Upper lobe of left lung (tissue), 6 donors: ENCODE measurements around the gene CA10. TPM values are rescaled to one million over a fixed set of nuclear protein-coding genes. Genes with fewer than 3 reads are reported as not detected.

Source experiments
- ATAC-seq, 2 donors: fragments of 200-7000 bp; cut with Tn5 transposase; one replicate each; pipeline ENCODE4 v1.9.1; 2022; ENCODE audit warnings: mild to moderate bottlenecking in 2 of 2, moderate library complexity in 2 of 2; ENCODE audit not compliant: low FRiP score in 2 of 2
- DNase-seq, 2 donors: peaks; one replicate each; pipeline ENCODE4 v3.0.0-alpha.2; 2019 to 2020
- H3K27ac ChIP-seq, 4 donors: fragments of 200-600 bp; sonication (generic); one replicate each; pipeline ENCODE4 v1.5.1; 2016 to 2019
- H3K27me3 ChIP-seq, 4 donors: fragments of 200-600 bp; sonication (generic); one replicate each; pipeline ENCODE4 v1.5.1; 2017 to 2019
- H3K36me3 ChIP-seq, 4 donors: fragments of 200-600 bp; sonication (generic); one replicate each; pipeline ENCODE4 v1.5.1; 2016 to 2019
- H3K4me1 ChIP-seq, 4 donors: fragments of 200-600 bp; sonication (generic); one replicate each; pipeline ENCODE4 v1.5.1; 2018 to 2019
- H3K4me3 ChIP-seq, 4 donors: fragments of 200-600 bp; sonication (generic); one replicate each; pipeline ENCODE4 v1.5.1; 2017 to 2019; ENCODE audit warnings: mild to moderate bottlenecking in 2 of 4, moderate library complexity in 1 of 4
- H3K9me3 ChIP-seq, 4 donors: fragments of 200-600 bp; sonication (generic); one replicate each; pipeline ENCODE4 v1.5.1; 2018 to 2019
- EP300 ChIP-seq, 4 donors: sonication (generic); formaldehyde crosslinking; IDR thresholded peaks; one replicate each; pipeline ENCODE4 v1.5.1; 2017; ENCODE audit warnings: antibody characterized with exemption in 4 of 4, control low read depth in 2 of 4
- POLR2A ChIP-seq, 4 donors: fragments of 450-650 bp; IDR thresholded peaks; one replicate each; pipeline ENCODE4 v1.5.1; 2016 to 2017; ENCODE audit warnings: antibody characterized with exemption in 4 of 4, mild to moderate bottlenecking in 2 of 4
- POLR2AphosphoS5 ChIP-seq, 2 donors: sonication (generic); formaldehyde crosslinking; IDR thresholded peaks; one replicate each; pipeline ENCODE4 v1.5.1; 2017; ENCODE audit warnings: antibody characterized with exemption in 2 of 2
- WGBS, 2 donors: methylation state at CpG; one replicate each; pipeline ENCODE4 v1.1.5; 2017 to 2018; 5-methylcytosine and 5-hydroxymethylcytosine counted together
- total RNA-seq, 6 donors: library from RNA; depleted of rRNA in 4 of 6; stranded (reverse); fragments of >200 nt in 4 of 6; gene quantifications; one replicate each; pipeline versions ENCODE4 v1.1.0 to v1.2.1, GENCODE V29; 2016 to 2021
- TF ChIP-seq, protein P1 (sequence below), 6 experiments: fragments of 450-650 bp in 4 of 6; fragments of 200-600 bp in 2 of 6; sonication (generic) in 2 of 6; IDR thresholded peaks; one replicate each; pipeline ENCODE4 v1.5.1; 2016 to 2019; ENCODE audit warnings: antibody characterized with exemption in 6 of 6
- donor health status: DM: no; HTN: no; CAD: no; lungs with moderate emphysema.
- donor health status: DM: no; HTN: yes; CAD: no; lungs with severe emphysema.

Gene CA10
- total RNA-seq, 6 donors from 2014 or later = 0.10 TPM; not detected in 5

DNA sequence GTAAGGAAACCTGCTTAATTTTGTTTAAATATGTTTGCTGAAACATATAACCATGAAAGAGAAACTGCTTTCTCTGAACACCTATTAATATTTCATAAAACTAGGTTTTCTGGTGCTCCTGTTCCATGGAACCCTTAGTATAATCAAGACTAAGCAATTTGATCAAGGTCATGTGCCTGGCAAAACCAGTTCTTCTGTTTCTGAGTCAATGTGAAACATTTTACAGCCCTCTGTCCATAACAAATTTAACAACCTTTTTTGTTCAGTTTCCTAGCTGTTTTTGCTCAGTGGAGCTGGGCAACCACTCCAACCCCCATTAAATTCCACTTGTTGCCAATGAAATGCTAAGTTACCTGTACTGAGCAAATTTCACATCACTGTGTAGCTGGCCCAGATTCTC lies 344.0 kb downstream of the CA10 start:
- Histone ChIP-seq H3K27me3 (no peaks in the 10 kb centered on the region), H3K4me3 (no peak overlapping the region), H3K36me3 (no peaks in the 10 kb centered on the region), H3K4me1 (no peaks in the 10 kb centered on the region), H3K27ac (no peak overlapping the region), H3K9me3 (no peaks in the 10 kb centered on the region)
- no peak for ATAC-seq
- DNase-seq = no peak
- no peak for TF ChIP-seq EP300 (IDR thresholded peaks at IDR 0.05)
- TF ChIP-seq POLR2A (IDR thresholded peaks at IDR 0.05) = no peak
- TF ChIP-seq POLR2AphosphoS5 (IDR thresholded peaks at IDR 0.05) = no peak
- TF ChIP-seq, protein P1, sequence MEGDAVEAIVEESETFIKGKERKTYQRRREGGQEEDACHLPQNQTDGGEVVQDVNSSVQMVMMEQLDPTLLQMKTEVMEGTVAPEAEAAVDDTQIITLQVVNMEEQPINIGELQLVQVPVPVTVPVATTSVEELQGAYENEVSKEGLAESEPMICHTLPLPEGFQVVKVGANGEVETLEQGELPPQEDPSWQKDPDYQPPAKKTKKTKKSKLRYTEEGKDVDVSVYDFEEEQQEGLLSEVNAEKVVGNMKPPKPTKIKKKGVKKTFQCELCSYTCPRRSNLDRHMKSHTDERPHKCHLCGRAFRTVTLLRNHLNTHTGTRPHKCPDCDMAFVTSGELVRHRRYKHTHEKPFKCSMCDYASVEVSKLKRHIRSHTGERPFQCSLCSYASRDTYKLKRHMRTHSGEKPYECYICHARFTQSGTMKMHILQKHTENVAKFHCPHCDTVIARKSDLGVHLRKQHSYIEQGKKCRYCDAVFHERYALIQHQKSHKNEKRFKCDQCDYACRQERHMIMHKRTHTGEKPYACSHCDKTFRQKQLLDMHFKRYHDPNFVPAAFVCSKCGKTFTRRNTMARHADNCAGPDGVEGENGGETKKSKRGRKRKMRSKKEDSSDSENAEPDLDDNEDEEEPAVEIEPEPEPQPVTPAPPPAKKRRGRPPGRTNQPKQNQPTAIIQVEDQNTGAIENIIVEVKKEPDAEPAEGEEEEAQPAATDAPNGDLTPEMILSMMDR (IDR thresholded peaks at IDR 0.05) = no peak

DNA sequence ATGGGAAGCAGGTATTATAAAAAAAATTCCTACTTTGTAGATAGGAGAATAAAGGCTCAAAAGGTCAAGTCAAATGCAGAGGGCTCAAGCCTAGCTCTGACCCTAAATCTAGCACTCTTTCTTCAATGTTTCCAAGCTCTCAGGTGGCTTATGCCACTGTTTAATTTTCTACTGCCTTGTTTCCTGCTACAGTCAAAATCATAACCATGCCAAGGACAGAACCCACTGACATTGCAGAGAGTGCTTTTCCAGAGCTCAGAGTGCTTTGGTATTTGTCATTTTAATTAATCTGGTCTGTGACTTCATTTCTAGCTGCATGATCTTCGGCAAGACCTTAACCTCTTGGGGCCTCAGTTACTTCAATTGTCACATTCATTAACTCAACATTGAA lies 344.7 kb downstream of the CA10 start:
- 78 to 81% methylated on average over 1 of the region's 1 CpG for WGBS, 2 donors
- TF ChIP-seq POLR2A (IDR thresholded peaks at IDR 0.05) (no peak), POLR2AphosphoS5 (IDR thresholded peaks at IDR 0.05) (no peak), EP300 (IDR thresholded peaks at IDR 0.05) (no peak)
- TF ChIP-seq, protein P1 (IDR thresholded peaks at IDR 0.05) = no peak
- no peaks in the 10 kb centered on the region for H3K27me3 ChIP-seq
- no peaks in the 10 kb centered on the region for H3K36me3 ChIP-seq
- ATAC-seq (no peak), DNase-seq (no peak)
- no peak overlapping the region for H3K27ac ChIP-seq
- H3K9me3 ChIP-seq = no peaks in the 10 kb centered on the region
- H3K4me3 ChIP-seq = no peak overlapping the region
- H3K4me1 ChIP-seq = no peaks in the 10 kb centered on the region

DNA sequence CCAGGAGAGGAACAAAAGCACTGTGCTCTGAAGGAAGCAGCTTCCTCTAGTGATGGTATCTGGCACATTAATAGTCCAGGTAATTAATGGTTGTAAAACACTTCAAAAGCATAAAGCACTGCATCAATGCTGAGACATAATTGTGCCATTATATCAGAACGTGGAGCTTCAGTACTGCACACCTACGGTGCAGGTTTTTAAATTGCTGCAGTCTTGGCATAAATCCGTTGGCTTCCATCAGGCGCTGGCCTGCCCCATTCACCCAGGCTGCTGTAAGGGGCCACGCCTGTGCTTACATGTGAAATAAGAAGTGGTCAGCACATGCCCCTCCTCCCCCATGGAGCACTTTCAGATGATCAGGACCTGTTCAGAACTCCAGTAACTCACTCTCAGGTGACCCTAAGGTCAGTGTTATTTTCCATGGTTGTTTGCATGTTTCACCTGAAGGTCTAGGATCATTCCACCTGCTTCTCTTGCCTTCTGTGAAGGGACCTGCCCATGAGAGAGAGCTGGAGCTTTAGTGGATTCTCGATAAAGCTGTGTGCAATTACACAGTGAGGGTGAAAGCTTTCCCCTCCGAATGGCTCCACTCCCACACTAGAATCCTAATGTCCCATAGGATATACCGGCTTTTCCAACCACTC lies 345.3 kb downstream of the CA10 start:
- H3K27ac ChIP-seq = no peak overlapping the region

DNA sequence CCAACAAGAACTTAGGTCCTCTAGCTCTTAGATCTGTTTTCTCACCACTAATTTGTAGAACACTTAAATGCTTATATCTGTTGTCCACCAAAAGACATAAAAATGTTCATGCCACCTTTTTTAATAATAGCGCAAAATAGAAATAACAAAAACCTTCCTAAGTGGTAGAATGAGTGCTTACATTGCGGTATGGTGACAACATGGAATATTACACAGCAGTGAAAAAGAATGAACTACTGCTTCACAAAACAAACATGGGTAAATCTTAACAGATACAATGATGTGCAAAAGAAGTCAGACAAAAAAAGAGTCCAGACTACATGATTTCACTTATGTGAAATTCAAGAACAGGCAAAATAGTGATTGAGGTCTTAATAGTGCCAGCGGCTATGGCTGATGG lies 351.1 kb downstream of the CA10 start:
- Histone ChIP-seq H3K4me3 (no peak overlapping the region), H3K27ac (no peak overlapping the region), H3K9me3 (no peaks in the 10 kb centered on the region), H3K27me3 (no peaks in the 10 kb centered on the region), H3K36me3 (no peaks in the 10 kb centered on the region), H3K4me1 (no peaks in the 10 kb centered on the region)
- DNase-seq = no peak
- 96 to 98% methylated on average over 3 of the region's 3 CpGs for WGBS, 2 donors
- TF ChIP-seq POLR2AphosphoS5 (IDR thresholded peaks at IDR 0.05) (no peak), POLR2A (IDR thresholded peaks at IDR 0.05) (no peak), EP300 (IDR thresholded peaks at IDR 0.05) (no peak)
- TF ChIP-seq, protein P1 (IDR thresholded peaks at IDR 0.05) = no peak
- no peak for ATAC-seq

More for the DNA sequence above, 345.3 kb downstream of the CA10 start:
- no peaks in the 10 kb centered on the region for H3K9me3 ChIP-seq
- H3K36me3 ChIP-seq = no peaks in the 10 kb centered on the region
- no peaks in the 10 kb centered on the region for H3K4me1 ChIP-seq
- TF ChIP-seq, protein P1 (IDR thresholded peaks at IDR 0.05) = no peak
- TF ChIP-seq POLR2AphosphoS5 (IDR thresholded peaks at IDR 0.05) = no peak
- no peak for DNase-seq
- H3K4me3 ChIP-seq = no peak overlapping the region
- WGBS, 2 donors = 75 to 89% methylated on average over 5 to 8 of the region's 8 CpGs
- no peak for ATAC-seq
- H3K27me3 ChIP-seq = no peaks in the 10 kb centered on the region

DNA sequence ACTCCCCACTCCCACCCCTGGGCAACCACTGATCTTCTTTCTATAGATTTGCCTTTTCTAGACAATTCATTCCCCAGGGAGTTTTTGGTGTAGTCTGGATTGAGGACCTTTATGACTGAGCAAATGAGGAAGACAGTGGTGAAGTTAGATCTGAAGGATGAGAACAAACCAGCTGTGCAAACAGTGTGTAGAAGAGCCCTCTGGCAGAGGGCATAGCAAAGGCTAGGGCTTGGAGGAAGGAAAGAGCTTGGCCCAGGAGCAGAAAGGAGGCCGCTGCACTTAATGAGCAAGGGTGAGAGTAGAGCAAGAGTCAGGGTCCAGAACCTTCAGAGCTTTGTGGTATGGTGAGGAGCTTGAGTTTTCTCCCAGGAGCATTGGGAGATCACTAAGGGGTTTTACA lies 352.7 kb downstream of the CA10 start:
- WGBS, 2 donors = 68 to 76% methylated on average over 1 of the region's 1 CpG
- no peak for ATAC-seq
- no peak for TF ChIP-seq POLR2AphosphoS5 (IDR thresholded peaks at IDR 0.05)
- TF ChIP-seq EP300 (IDR thresholded peaks at IDR 0.05) = no peak

More for the DNA sequence above, 352.7 kb downstream of the CA10 start:
- no peak overlapping the region for H3K4me3 ChIP-seq
- no peaks in the 10 kb centered on the region for H3K36me3 ChIP-seq
- H3K4me1 ChIP-seq = no peaks in the 10 kb centered on the region
- H3K9me3 ChIP-seq = no peaks in the 10 kb centered on the region
- DNase-seq = no peak
- H3K27me3 ChIP-seq = no peaks in the 10 kb centered on the region
- H3K27ac ChIP-seq = no peak overlapping the region
